Measurements from ENCODE around the gene DISP2.

Gene DISP2

GRCh38 chr15:40355976-40356585 lies 1.9 kb upstream of the DISP2 start:
- TF ChIP-seq CTCF (IDR thresholded peaks at IDR 0.05; ENCODE audit: low read depth, low read length, missing control alignments) = no peak
- no peak overlapping the region for H3K4me3 ChIP-seq (replicated peaks; ENCODE audit: low read depth, low read length)
- no peak for DNase-seq (ENCODE audit: extremely low read depth, low read depth)

DNA sequence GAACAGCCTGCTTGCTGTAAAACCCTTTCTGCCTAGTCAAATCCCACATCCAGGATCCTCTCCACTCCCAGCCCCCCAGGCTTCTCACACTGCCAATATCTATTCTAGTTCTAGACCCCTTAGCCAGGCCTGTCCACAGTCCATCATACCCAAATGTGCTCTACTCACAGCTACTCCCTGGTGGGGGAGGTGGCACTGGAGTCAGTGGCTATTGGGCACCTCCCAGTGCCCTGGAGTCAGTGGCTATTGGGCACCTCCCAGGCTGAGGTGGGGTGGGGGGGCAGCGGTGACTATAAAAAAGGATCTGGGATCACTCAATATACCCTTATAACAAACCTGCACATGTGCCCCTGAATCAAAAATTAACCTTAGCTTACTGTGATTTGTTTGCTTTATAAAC lies 773 bp upstream of the DISP2 start:
- DNase-seq (ENCODE audit: extremely low read depth, low read depth) = no peak
- H3K4me3 ChIP-seq (replicated peaks; ENCODE audit: low read depth, low read length) = no peak overlapping the region
- TF ChIP-seq CTCF (IDR thresholded peaks at IDR 0.05; ENCODE audit: low read depth, low read length, missing control alignments) = no peak

DNA sequence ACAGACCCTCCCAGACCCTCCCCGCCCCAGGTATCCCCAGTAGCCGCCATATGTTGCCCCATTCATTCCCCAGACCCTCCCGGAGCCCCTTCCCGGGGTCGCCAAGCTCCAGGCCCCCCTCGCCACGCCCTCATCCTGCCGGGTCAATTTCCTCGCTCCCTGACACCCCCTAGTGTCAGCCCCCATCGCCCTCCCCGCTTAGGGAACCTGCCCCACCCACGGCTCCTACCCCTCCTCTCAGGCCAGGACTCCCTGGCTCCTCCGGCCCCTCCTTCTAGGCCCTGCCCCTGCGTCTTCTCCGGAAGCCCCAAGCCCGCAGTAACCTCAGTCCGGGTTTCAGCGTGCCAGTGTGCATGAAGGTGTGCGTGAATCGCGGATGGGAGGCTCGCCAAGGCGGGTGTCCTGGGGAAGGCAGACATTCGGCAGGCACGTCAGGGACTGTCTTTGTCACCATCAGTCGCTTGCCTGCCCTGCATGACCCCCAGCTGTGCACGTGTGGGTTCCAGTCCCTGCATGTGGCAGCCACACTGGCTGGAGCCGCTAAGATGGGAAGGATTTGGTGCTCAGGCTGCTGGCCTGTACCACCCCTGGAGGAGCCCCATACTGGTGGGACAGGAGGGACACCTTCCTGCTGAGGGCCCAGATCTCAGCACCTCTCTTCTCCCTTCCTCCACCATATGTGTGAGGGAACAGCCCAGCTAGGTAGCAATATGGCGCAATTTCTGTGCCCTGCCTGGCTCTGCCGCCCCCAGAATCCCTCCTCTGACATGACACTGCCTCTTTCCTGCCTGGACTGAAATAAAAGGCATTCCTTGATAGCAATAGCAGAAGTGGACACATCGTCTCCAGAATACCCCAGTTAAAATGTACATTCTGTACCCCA lies 693 bp downstream of the DISP2 start:
- peak overlapping the region; percentile 38 for H3K4me3 ChIP-seq (replicated peaks; ENCODE audit: low read depth, low read length)
- DNase-seq (ENCODE audit: extremely low read depth, low read depth) = no peak
- no peak for TF ChIP-seq CTCF (IDR thresholded peaks at IDR 0.05; ENCODE audit: low read depth, low read length, missing control alignments)

- DNase-seq (ENCODE audit: extremely low read depth, low read depth) = no peak
- TF ChIP-seq CTCF (IDR thresholded peaks at IDR 0.05; ENCODE audit: low read depth, low read length, missing control alignments) = no peak
- no peak overlapping the region for H3K4me3 ChIP-seq (replicated peaks; ENCODE audit: low read depth, low read length)
Measured at GRCh38 chr15:40360015-40360414, 2.0 kb downstream of the DISP2 start.

- H3K4me3 ChIP-seq (replicated peaks; ENCODE audit: low read depth, low read length) = no peak overlapping the region
- DNase-seq (ENCODE audit: extremely low read depth, low read depth) = no peak
- TF ChIP-seq CTCF (IDR thresholded peaks at IDR 0.05; ENCODE audit: low read depth, low read length, missing control alignments) = no peak
Measured at GRCh38 chr15:40361640-40362039, 3.6 kb downstream of the DISP2 start.

- DNase-seq (ENCODE audit: extremely low read depth, low read depth) = no peak
- TF ChIP-seq CTCF (IDR thresholded peaks at IDR 0.05; ENCODE audit: low read depth, low read length, missing control alignments) = no peak
- no peak overlapping the region for H3K4me3 ChIP-seq (replicated peaks; ENCODE audit: low read depth, low read length)
Measured at GRCh38 chr15:40363611-40364010, 5.6 kb downstream of the DISP2 start.
